GM23248 (cell line): ENCODE measurements around the gene CTIF. TPM values are rescaled to one million over a fixed set of nuclear protein-coding genes. Genes with fewer than 3 reads are reported as not detected.

ENCODE experiments used
- DNase-seq: peaks from one replicate; pipeline ENCODE4 v3.0.0-alpha.2; 2015
- H2AFZ ChIP-seq: fragments of 200-600 bp; sonication (generic); 2 replicates; pipeline ENCODE4 v1.6.1; 2016; ENCODE audit warnings: antibody characterized with exemption
- H3F3A ChIP-seq: fragments of 200-600 bp; sonication (generic); 2 replicates; pipeline ENCODE4 v1.6.1; 2016; ENCODE audit warnings: mild to moderate bottlenecking, antibody characterized with exemption, mixed run types; ENCODE audit not compliant: insufficient read depth
- H3K27ac ChIP-seq: fragments of 200-600 bp; sonication (generic); 2 replicates; pipeline ENCODE4 v1.5.1; 2016; ENCODE audit warnings: mild to moderate bottlenecking
- H3K27me3 ChIP-seq: fragments of 200-600 bp; sonication (generic); replicated peaks from 2 replicates; pipeline ENCODE4 v1.6.1; 2016; ENCODE audit warnings: mild to moderate bottlenecking; ENCODE audit not compliant: insufficient read depth
- H3K36me3 ChIP-seq: fragments of 200-600 bp; sonication (generic); 2 replicates; pipeline ENCODE4 v1.6.1; 2016; ENCODE audit warnings: low read depth, mild to moderate bottlenecking
- H3K4me1 ChIP-seq: fragments of 200-600 bp; sonication (generic); 2 replicates; pipeline ENCODE4 v1.6.1; 2016; ENCODE audit warnings: mild to moderate bottlenecking; ENCODE audit not compliant: insufficient read depth
- H3K4me2 ChIP-seq: fragments of 200-600 bp; sonication (generic); one replicate; pipeline ENCODE4 v1.6.1; 2016; ENCODE audit warnings: mild to moderate bottlenecking; ENCODE audit not compliant: unreplicated experiment
- H3K4me3 ChIP-seq: fragments of 200-600 bp; sonication (generic); 2 replicates; pipeline ENCODE4 v1.5.1; 2016; ENCODE audit warnings: mild to moderate bottlenecking
- H3K79me2 ChIP-seq: fragments of 200-600 bp; sonication (generic); 2 replicates; pipeline ENCODE4 v1.6.1; 2016; ENCODE audit warnings: mild to moderate bottlenecking; ENCODE audit not compliant: insufficient read depth
- H3K9ac ChIP-seq: fragments of 200-600 bp; sonication (generic); 2 replicates; pipeline ENCODE4 v1.6.1; 2016; ENCODE audit warnings: mild to moderate bottlenecking
- H3K9me2 ChIP-seq: fragments of 200-600 bp; sonication (generic); 2 replicates; pipeline ENCODE4 v1.6.1; 2016; ENCODE audit warnings: mixed run types, mild to moderate bottlenecking, moderate library complexity; ENCODE audit not compliant: insufficient read depth
- H3K9me3 ChIP-seq: fragments of 200-600 bp; sonication (generic); one replicate; pipeline ENCODE4 v1.6.1; 2017; ENCODE audit warnings: low read depth
- H4K20me1 ChIP-seq: fragments of 200-600 bp; sonication (generic); 2 replicates; pipeline ENCODE4 v1.6.0; 2016; ENCODE audit not compliant: insufficient read depth
- EZH2 ChIP-seq: fragments of 200-600 bp; sonication (generic); IDR thresholded peaks from 2 replicates; pipeline ENCODE4 v1.6.1; 2018; ENCODE audit warnings: antibody characterized with exemption, mild to moderate bottlenecking; ENCODE audit not compliant: insufficient read depth, poor library complexity, severe bottlenecking
- EZH2phosphoT487 ChIP-seq: fragments of 200-600 bp; sonication (generic); IDR thresholded peaks from 2 replicates; pipeline ENCODE4 v1.6.1; 2018; ENCODE audit warnings: antibody characterized with exemption, moderate library complexity, mild to moderate bottlenecking, low read depth; ENCODE audit not compliant: insufficient read depth
- WGBS, 2 experiments: methylation state at CpG; one replicate each; pipeline ENCODE4 v1.1.6; 2015 to 2017; ENCODE audit warnings: low lambda C conversion rate in 2 of 2, low coverage in 1 of 2; ENCODE audit errors: missing lambda C conversion rate in 2 of 2; 5-methylcytosine and 5-hydroxymethylcytosine counted together
- in situ Hi-C: fragments of 300-500 bp; cut with MboI; formaldehyde crosslinking; loops from 2 replicates; pipeline ENCODE4 v1.15.0; 2020
- polyA plus RNA-seq: library from polyadenylated mRNA; unstranded; fragments of >200 nt; fragmentation: Nextera tagmentation; extraction: Ambion mirVana; gene quantifications from 2 replicates; pipeline ENCODE4 v1.2.1, GENCODE V29; 2016
- total RNA-seq: library from RNA; depleted of rRNA; stranded (reverse); fragments of >200 nt; shearing (Covaris generic); gene quantifications from 2 replicates; pipeline ENCODE4 v1.2.3, GENCODE V29; 2014

Gene CTIF
- total and polyA plus RNA-seq, 2 experiments from 2014 or later = 21.5 to 46.8 TPM

GRCh38 chr18:48782381-48782861 lies 243.6 kb downstream of the CTIF start:
- no peaks in the 10 kb centered on the region for H3K27me3 ChIP-seq
- H3K4me1 ChIP-seq = peaks cover 38% of the 10 kb centered on the region
- in situ Hi-C loops = no loop called here
- H3K9me3 ChIP-seq = no peaks in the 10 kb centered on the region
- peaks cover 14% of the 10 kb centered on the region for H3K79me2 ChIP-seq
- peak overlapping the region; percentile 79 for H3K9ac ChIP-seq
- H3K36me3 ChIP-seq = peaks cover 3% of the 10 kb centered on the region; the same call in 1 of the 2 replicates
- no peak overlapping the region for H3K4me2 ChIP-seq
- DNase-seq = peak; percentile 85
- no peaks in the 10 kb centered on the region for H4K20me1 ChIP-seq
- no peaks in the 10 kb centered on the region for H3K9me2 ChIP-seq
- H2AFZ ChIP-seq = no peak overlapping the region
- H3K4me3 ChIP-seq = no peak overlapping the region
- TF ChIP-seq EZH2phosphoT487 (no peak), EZH2 (no peak)
- H3F3A ChIP-seq = peaks cover 20% of the 10 kb centered on the region
- peak overlapping the region; percentile 92 for H3K27ac ChIP-seq
- WGBS, 2 experiments = 41 to 46% methylated on average over 11 of the region's 11 CpGs

GRCh38 chr18:48783616-48784520 lies 245.0 kb downstream of the CTIF start:
- H3K9me3 ChIP-seq = no peaks in the 10 kb centered on the region
- peaks cover 4% of the 10 kb centered on the region; the same call in 1 of the 2 replicates for H3K36me3 ChIP-seq
- H3F3A ChIP-seq = peaks cover 20% of the 10 kb centered on the region
- no peak overlapping the region for H3K4me2 ChIP-seq
- TF ChIP-seq EZH2phosphoT487 (no peak), EZH2 (no peak)
- H2AFZ ChIP-seq = no peak overlapping the region
- H3K79me2 ChIP-seq = peaks cover 25% of the 10 kb centered on the region
- no peak overlapping the region for H3K4me3 ChIP-seq
- peaks cover 41% of the 10 kb centered on the region for H3K4me1 ChIP-seq
- no peaks in the 10 kb centered on the region for H4K20me1 ChIP-seq
- peak overlapping the region; percentile 92; the same call in 1 of the 2 replicates for H3K27ac ChIP-seq
- 95% methylated on average over 24 of the region's 24 CpGs for WGBS, 2 experiments
- no peaks in the 10 kb centered on the region for H3K9me2 ChIP-seq
- DNase-seq = no peak
- no peaks in the 10 kb centered on the region for H3K27me3 ChIP-seq
- in situ Hi-C loops = no loop called here
- no peak overlapping the region for H3K9ac ChIP-seq

- peaks cover 20% of the 10 kb centered on the region for H3F3A ChIP-seq
- 0 out of 2 replicates have a peak, but pooled peaks cover 3% of the 10 kb centered on the region for H4K20me1 ChIP-seq
- H3K4me3 ChIP-seq = no peak overlapping the region
- in situ Hi-C loops = no loop called here
- H3K9ac ChIP-seq = no peak overlapping the region
- H3K9me2 ChIP-seq = no peaks in the 10 kb centered on the region
- DNase-seq = no peak
- peaks cover 39% of the 10 kb centered on the region for H3K4me1 ChIP-seq
- H3K79me2 ChIP-seq = peaks cover 25% of the 10 kb centered on the region
- no peaks in the 10 kb centered on the region for H3K9me3 ChIP-seq
- no peak overlapping the region for H3K27ac ChIP-seq
- H3K36me3 ChIP-seq = peaks cover 12% of the 10 kb centered on the region; the same call in 1 of the 2 replicates
- TF ChIP-seq EZH2phosphoT487 = no peak
- TF ChIP-seq EZH2 = no peak
- 71 to 72% methylated on average over 5 of the region's 5 CpGs for WGBS, 2 experiments
- H3K27me3 ChIP-seq = no peaks in the 10 kb centered on the region
- H3K4me2 ChIP-seq = no peak overlapping the region
- H2AFZ ChIP-seq = no peak overlapping the region
These were observed 245.8 kb downstream of the CTIF start for GRCh38 chr18:48784656-48785055.

- DNase-seq = no peak
- Histone ChIP-seq H3K27ac (no peak overlapping the region), H3K4me1 (peaks cover 34% of the 10 kb centered on the region), H3F3A (peaks cover 15% of the 10 kb centered on the region), H3K79me2 (peaks cover 25% of the 10 kb centered on the region), H3K9me2 (no peaks in the 10 kb centered on the region), H4K20me1 (0 out of 2 replicates have a peak, but pooled peaks cover 3% of the 10 kb centered on the region), H3K9ac (no peak overlapping the region), H3K4me3 (no peak overlapping the region), H3K4me2 (no peak overlapping the region), H3K27me3 (no peaks in the 10 kb centered on the region), H2AFZ (no peak overlapping the region), H3K36me3 (peaks cover 13% of the 10 kb centered on the region; the same call in 1 of the 2 replicates), H3K9me3 (no peaks in the 10 kb centered on the region)
- in situ Hi-C loops = no loop called here
- WGBS, 2 experiments = 87 to 91% methylated on average over 5 of the region's 5 CpGs
- TF ChIP-seq EZH2 = no peak
- TF ChIP-seq EZH2phosphoT487 = no peak
These were observed 246.3 kb downstream of the CTIF start for GRCh38 chr18:48785091-48785614.
